GM18951 (cell line): ENCODE results near the gene C20orf141.
"Not testable (repeated sequence)": the region's sequence is repeated elsewhere in the genome, so short reads cannot be mapped to it uniquely, and the experiment has no call there.

ENCODE experiments used
- POLR2A ChIP-seq: IDR thresholded peaks from 4 replicates; pipeline ENCODE4 v1.6.1; 2011; ENCODE audit warnings: mild to moderate bottlenecking; ENCODE audit not compliant: insufficient read length, insufficient read depth; ENCODE audit errors: extremely low read depth
- in situ Hi-C: fragments of 300-500 bp; cut with MboI; formaldehyde crosslinking; loops from one replicate; pipeline ENCODE4 v1.12.0; 2022; ENCODE audit warnings: low sequenced_read_pairs, mixed read lengths, inconsistent platforms; ENCODE audit not compliant: unreplicated experiment

Gene C20orf141

GRCh38 chr20:2814587-2815051 is at the start of gene C20orf141:
Gene C20orf141 (plus strand): TSS chr20:2814987. CDS start chr20:2815185, 198 bp downstream.
- in situ Hi-C loops = no loop called here
- no peak for TF ChIP-seq POLR2A

- no peak for TF ChIP-seq POLR2A
- in situ Hi-C loops = no loop called here
These were observed 46.8 kb upstream of the C20orf141 start for GRCh38 chr20:2767768-2768631.

- in situ Hi-C loops = no loop called here
- no peak for TF ChIP-seq POLR2A
These were observed 46.2 kb upstream of the C20orf141 start for GRCh38 chr20:2768632-2769015.

- in situ Hi-C loops = not testable (repeated sequence)
These were observed 44.7 kb upstream of the C20orf141 start for GRCh38 chr20:2770091-2770490.

GRCh38 chr20:2771631-2772080 is 43.1 kb upstream of the C20orf141 start:
- TF ChIP-seq POLR2A = no peak
- in situ Hi-C loops = no loop called here

GRCh38 chr20:2773812-2774211 is 41.0 kb upstream of the C20orf141 start:
- TF ChIP-seq POLR2A = no peak

GRCh38 chr20:2775139-2775538 is 39.6 kb upstream of the C20orf141 start:
- in situ Hi-C loops = no loop called here
- TF ChIP-seq POLR2A = no peak

More at GRCh38 chr20:2773812-2774211, 41.0 kb upstream of the C20orf141 start:
- in situ Hi-C loops = no loop called here

GRCh38 chr20:2778602-2779321 is 36.0 kb upstream of the C20orf141 start:
- TF ChIP-seq POLR2A = no peak
- in situ Hi-C loops = no loop called here

GRCh38 chr20:2780948-2781347 is 33.8 kb upstream of the C20orf141 start:
- TF ChIP-seq POLR2A = no peak

GRCh38 chr20:2783908-2784566 is 30.8 kb upstream of the C20orf141 start:
- in situ Hi-C loops = no loop called here

More at GRCh38 chr20:2780948-2781347, 33.8 kb upstream of the C20orf141 start:
- in situ Hi-C loops = no loop called here

GRCh38 chr20:2793471-2793870 is 21.3 kb upstream of the C20orf141 start:
- in situ Hi-C loops = no loop called here

More at GRCh38 chr20:2783908-2784566, 30.8 kb upstream of the C20orf141 start:
- TF ChIP-seq POLR2A = no peak

GRCh38 chr20:2794202-2794748 is 20.5 kb upstream of the C20orf141 start:
- no peak for TF ChIP-seq POLR2A
- in situ Hi-C loops = no loop called here

More at GRCh38 chr20:2793471-2793870, 21.3 kb upstream of the C20orf141 start:
- no peak for TF ChIP-seq POLR2A

- no peak for TF ChIP-seq POLR2A
- in situ Hi-C loops = no loop called here
These were observed 19.8 kb upstream of the C20orf141 start for GRCh38 chr20:2794866-2795447.

- in situ Hi-C loops = no loop called here
- no peak for TF ChIP-seq POLR2A
These were observed 19.3 kb upstream of the C20orf141 start for GRCh38 chr20:2795451-2795850.
